CD4-positive, alpha-beta T cell treated with Interferon gamma for 1 hour (primary cell): ENCODE results near the gene RBM39.
"Not testable (repeated sequence)": the region's sequence is repeated elsewhere in the genome, so short reads cannot be mapped to it uniquely, and the experiment has no call there.

Source experiments
- DNase-seq: peaks from one replicate; pipeline ENCODE4 v3.0.0-alpha.2; 2020

The RBM39 gene

DNA sequence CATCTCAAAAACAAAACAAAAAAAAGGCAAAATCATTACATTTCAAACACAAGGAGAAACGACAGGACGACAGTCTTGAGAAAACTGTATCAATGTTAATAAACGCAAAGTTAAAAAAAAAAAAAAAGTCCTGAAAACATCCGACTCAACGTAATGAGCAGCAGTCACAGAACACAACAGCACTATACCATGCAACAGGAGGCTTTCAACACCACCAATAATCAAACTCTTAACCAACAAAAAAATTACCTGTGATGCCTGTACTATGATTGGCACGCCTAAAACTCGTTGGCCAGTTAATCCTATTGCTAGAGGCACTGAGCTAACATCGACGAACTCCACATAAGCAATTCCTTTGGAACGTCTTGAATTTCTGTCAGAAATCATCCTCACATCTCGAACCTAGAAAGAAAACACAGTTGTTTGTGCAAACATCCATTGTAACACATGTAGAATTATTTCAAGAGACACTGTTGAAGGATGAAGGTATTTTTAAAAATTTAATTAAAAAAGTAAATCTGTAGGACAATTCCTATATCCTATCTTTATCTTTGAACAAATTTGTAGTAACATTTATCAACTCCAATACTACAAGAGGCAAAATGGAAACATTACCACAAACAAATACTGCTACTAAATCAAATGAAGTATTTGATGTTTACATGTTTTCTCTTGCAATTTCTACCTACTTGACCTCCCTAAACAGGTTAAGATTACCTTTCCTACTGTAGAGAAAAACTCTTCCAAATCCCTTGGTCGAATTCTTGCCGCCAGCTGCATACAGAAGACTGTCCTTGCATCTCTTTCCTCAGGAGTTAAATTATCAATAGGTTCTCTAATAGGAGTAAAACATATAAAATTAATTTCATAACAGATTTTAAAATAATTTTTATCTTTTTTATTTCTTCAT lies 17.5 kb downstream of the RBM39 start:
- no peak for DNase-seq

DNA sequence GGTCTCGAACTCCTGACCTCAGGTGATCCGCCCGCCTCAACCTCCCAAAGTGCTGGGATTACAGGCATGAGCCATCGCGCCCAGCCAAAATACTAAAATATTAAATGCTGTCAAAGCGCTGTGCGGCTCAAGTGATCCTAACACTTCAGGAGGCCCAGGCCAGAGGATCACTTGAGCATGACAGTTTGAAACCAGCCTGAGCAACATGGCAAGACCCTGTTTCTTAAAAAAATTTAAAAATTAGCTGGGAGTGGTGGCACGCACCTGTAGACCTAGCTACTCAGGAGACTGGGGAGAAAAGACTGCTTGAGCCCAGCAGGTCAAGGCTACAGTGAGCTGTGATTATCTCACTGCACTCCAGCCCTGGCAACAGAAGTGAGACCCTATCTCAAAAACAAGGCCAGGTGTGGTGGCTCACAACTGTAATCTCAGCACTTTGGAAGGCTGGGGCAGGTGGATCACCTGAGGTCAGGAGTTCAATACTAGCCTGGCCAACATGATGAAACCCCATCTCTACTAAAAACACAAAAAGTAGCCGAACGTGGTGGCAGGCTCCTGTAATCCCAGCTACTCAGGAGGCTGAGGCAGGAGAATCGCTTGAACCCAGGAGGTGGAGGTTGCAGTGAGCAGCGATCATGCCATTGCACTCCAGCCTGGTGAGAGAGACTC lies 18.3 kb downstream of the RBM39 start:
- not testable (repeated sequence) for DNase-seq

GRCh38 chr20:35723275-35723639 lies 18.8 kb downstream of the RBM39 start:
- not testable (repeated sequence) for DNase-seq

DNA sequence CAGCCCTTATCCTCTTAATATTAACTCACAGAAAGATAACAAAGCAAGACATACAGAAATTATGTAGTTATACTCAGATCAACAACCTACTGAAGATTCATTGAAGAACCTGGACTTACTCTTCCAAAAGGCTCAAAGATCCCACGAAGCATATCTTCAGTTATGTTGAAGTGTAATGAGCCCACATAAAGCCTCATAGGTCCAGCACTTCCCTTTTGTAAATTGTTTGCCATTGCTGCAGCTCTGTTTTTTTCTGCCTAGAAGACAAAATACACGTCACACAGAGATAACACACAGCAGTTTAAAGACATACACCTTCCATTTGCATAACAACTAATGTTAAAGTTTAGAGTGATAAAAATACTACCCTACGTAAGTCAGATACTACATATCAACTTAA lies 20.4 kb downstream of the RBM39 start:
- no peak for DNase-seq

- no peak for DNase-seq
Observed at GRCh38 chr20:35721219-35721618, 20.8 kb downstream of the RBM39 start.

GRCh38 chr20:35720165-35721123 lies 21.6 kb downstream of the RBM39 start:
- no peak for DNase-seq

- DNase-seq, result no peak
Observed at GRCh38 chr20:35719717-35720116, 22.3 kb downstream of the RBM39 start.

- no peak for DNase-seq
Observed at GRCh38 chr20:35718972-35719635, 23.0 kb downstream of the RBM39 start.

GRCh38 chr20:35718321-35718720 lies 23.7 kb downstream of the RBM39 start:
- DNase-seq, result not testable (repeated sequence)

DNA sequence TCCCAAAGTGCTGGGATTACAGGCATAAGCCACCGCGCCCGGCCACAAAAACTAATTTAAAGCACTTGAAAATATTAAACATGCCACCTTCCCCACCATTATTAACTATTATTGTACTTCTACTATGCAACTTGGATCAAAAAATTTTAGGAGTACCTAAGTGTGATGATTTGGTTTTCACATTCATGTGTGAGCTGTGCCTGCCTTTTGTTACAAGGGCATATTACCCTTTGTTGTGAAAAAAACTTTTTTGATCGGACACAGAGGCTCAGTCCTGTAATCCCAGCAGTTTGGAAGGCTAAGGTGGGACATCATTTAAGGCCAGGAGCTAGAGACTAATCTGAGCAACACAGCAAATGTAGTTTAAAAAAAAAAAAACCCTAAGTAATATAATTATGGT lies 25.7 kb downstream of the RBM39 start:
- DNase-seq, result no peak

DNA sequence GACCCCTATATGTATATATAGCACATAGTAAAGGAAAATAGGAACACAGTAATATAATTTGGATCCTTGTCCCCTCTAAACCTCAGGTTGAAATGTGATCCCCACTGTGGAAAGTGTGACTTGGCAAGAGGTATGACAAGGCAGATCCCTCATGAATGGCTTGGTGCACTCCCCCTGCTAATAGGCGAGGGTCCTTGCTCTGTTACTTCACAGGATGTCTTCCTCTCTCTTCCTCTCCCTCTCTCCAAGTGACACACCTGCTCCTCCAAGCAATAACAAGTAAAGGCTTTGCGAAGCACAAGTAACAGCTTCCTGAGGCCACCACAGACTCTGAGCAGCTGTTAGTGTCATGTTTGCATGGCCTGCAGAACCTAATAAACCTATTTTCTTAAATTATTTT lies 26.4 kb downstream of the RBM39 start:
- DNase-seq, result no peak

DNA sequence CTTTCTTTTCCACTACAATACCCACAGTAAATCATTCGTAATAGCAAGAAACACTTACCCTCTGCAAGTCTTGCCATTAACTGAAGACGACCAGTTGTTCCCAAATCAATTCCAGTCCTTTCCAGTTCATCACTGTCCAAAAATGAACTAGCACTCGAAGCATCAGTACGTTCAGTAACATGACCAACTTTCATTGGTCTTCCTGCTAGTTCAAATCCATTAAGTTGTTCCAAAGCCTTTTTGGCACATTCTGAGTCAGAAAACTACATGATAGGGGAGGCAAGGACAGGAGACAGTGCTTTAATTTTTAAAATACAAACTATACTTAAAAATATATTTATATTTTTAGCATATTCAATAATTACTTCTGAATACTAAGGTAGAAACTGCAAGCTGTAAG lies 27.9 kb downstream of the RBM39 start:
- no peak for DNase-seq

GRCh38 chr20:35713120-35713519 lies 28.9 kb downstream of the RBM39 start:
- not testable (repeated sequence) for DNase-seq

- DNase-seq, result no peak
Observed at GRCh38 chr20:35711588-35712209, 30.4 kb downstream of the RBM39 start.

DNA sequence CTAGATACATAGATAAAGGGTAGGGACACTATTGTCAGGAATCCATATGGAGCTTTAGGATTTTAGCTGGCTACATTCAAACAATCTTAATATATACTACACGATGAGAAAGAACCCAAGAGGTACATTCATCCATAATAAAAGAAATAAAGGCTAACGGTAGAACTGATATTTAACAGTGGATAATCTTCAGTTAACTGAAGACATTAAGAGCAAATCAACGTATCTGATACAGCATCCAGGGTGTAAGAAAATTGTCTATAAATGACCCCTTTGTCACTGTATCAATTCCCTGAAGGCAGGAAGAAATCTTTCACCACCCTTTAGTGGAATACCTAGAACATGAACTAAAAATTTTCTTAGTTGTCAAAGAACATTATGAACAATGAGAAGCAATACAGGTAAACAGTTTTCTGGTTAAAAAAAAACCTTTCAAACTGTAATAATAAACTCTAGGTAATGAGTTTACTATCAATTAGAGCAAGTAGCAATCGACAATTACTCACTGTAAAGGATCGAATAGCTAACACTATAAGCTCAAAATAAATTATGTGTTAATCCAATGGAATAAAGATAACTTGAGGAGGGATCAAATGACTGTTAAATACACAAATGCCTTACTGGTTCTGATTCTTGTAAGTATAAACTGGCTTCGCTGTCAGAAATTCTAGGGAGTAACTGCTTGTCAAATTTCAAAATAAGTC lies 31.0 kb downstream of the RBM39 start:
- DNase-seq, result no peak

GRCh38 chr20:35710039-35710438 lies 32.0 kb downstream of the RBM39 start:
- no peak for DNase-seq

GRCh38 chr20:35709259-35709658 lies 32.8 kb downstream of the RBM39 start:
- no peak for DNase-seq

GRCh38 chr20:35708502-35708901 lies 33.6 kb downstream of the RBM39 start:
- DNase-seq, result no peak

DNA sequence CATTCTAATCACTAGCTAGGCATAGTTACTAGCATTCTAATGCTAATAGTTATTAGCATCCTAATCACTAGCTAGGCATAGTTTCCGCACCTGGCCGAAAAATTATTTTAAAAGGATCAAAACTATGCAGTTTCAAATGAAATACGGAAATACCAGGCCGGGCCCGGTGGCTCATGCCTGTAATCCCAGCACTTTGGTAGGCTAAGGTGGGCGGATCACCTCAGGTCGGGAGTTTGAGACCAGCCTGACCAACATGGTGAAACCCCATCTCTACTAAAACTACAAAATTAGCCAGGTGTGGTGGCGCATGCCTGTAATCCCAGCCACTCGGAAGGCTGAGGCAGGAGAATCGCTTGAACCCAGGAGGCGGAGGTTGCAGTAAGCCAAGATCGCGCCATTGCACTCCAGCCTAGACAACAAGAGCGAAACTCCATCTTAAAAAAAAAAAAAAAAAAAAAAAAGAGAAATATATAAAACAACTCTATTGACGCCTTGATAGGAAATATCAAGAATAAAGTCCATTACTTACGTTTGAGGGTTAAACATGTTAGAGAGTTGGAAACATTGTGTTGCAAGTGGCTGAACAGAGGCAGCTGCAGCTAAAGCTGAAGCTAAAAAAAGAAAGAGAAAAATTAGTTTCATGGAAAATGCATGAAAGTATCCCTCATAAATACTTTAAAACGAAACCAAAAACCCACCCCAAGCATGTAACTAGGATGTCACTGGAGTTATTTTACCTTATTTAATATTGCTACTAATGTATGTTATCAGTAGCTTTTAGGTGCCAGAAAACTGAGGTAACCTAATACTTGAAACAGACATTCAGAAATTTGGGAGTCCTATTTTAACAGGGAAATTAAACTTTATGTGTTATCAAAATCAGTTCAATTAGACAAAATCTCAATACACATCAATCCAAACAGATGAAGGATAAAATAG lies 35.2 kb downstream of the RBM39 start:
- not testable (repeated sequence) for DNase-seq

DNA sequence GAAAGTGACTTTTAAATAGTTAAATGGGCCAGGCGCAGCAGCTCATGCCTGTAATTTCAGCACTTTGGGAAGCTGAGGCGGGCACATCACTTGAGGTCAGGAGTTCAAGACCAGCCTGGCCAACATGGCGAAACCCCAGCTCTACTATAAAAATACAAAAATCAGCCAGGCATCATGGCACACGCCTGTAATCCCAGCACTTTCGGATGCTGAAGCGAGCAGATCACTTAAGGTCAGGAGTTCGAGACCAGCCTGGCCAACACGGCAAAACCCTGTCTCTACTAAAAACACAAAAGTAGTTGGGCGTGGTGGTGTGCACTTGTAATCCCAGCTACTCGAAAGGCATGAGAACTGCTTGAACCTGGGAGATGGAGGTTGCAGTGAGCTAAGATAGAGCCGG lies 36.2 kb downstream of the RBM39 start:
- DNase-seq, result not testable (repeated sequence)
